HG03378 (cell line): Measurements from ENCODE around the gene BCL7A.
"Not testable (repeated sequence)": the region's sequence is repeated elsewhere in the genome, so short reads cannot be mapped to it uniquely, and the experiment has no call there.

Source experiments
- ATAC-seq: cut with Tn5 transposase; IDR thresholded peaks from one replicate; pipeline ENCODE4 v1.9.1; 2021; ENCODE audit warnings: mild to moderate bottlenecking, moderate library complexity; ENCODE audit not compliant: unreplicated experiment

The BCL7A gene

GRCh38 chr12:122024132-122024785, 2.6 kb downstream of the BCL7A start:
- ATAC-seq: no peak

GRCh38 chr12:122026706-122027333, 5.1 kb downstream of the BCL7A start:
- no peak for ATAC-seq

- no peak for ATAC-seq
Observed at GRCh38 chr12:122028165-122028904, 6.7 kb downstream of the BCL7A start.

- no peak for ATAC-seq
Observed at GRCh38 chr12:122028905-122029560, 7.3 kb downstream of the BCL7A start.

GRCh38 chr12:122029620-122030423, 8.1 kb downstream of the BCL7A start:
- ATAC-seq: no peak

GRCh38 chr12:122030424-122031035, 8.8 kb downstream of the BCL7A start:
- ATAC-seq: no peak

GRCh38 chr12:122031342-122032216, 9.9 kb downstream of the BCL7A start:
- no peak for ATAC-seq

GRCh38 chr12:122032580-122032979, 10.9 kb downstream of the BCL7A start:
- no peak for ATAC-seq

GRCh38 chr12:122035292-122035691, 13.6 kb downstream of the BCL7A start:
- ATAC-seq: no peak

- ATAC-seq: no peak
Observed at GRCh38 chr12:122036153-122036552, 14.5 kb downstream of the BCL7A start.

- no peak for ATAC-seq
Observed at GRCh38 chr12:122040579-122041386, 19.1 kb downstream of the BCL7A start.

- ATAC-seq: not testable (repeated sequence)
Observed at GRCh38 chr12:122041458-122041857, 19.8 kb downstream of the BCL7A start.

- ATAC-seq: no peak
Observed at GRCh38 chr12:122042910-122043309, 21.2 kb downstream of the BCL7A start.

GRCh38 chr12:122043476-122043875, 21.8 kb downstream of the BCL7A start:
- no peak for ATAC-seq

- no peak for ATAC-seq
Observed at GRCh38 chr12:122045262-122045661, 23.6 kb downstream of the BCL7A start.

GRCh38 chr12:122046145-122046544, 24.5 kb downstream of the BCL7A start:
- no peak for ATAC-seq

GRCh38 chr12:122048151-122048550, 26.5 kb downstream of the BCL7A start:
- ATAC-seq: no peak

GRCh38 chr12:122049827-122050226, 28.1 kb downstream of the BCL7A start:
- ATAC-seq: no peak
